HCT116 (cell line): ENCODE measurements around the gene DIS3L2. TPM values are rescaled to one million over a fixed set of nuclear protein-coding genes. Genes with fewer than 3 reads are reported as not detected.

Experiments used
- ATAC-seq: fragments of 200-7000 bp; cut with Tn5 transposase; 2 replicates; pipeline ENCODE4 v1.9.1; 2020; ENCODE audit warnings: mild to moderate bottlenecking, moderate library complexity
- BruUV-seq: library from RNA; stranded (reverse); fragments of 400-500 nt; replicated peaks from 2 replicates; lab custom pipeline; 2021; lab: Mats Ljungman, UMichigan
- CTCF ChIA-PET: fragments of 300-600 bp; sonication (Branson Sonifier 250); formaldehyde crosslinking; loops from one replicate; lab custom pipeline; 2021; ENCODE audit warnings: antibody characterized with exemption; lab: Charles Lee
- POLR2A ChIA-PET: fragments of 300-600, 350-600 bp; sonication (Branson Sonifier 250); formaldehyde crosslinking; loops from one replicate; lab custom pipeline; 2021; ENCODE audit warnings: antibody characterized with exemption; lab: Charles Lee
- RAD21 ChIA-PET, 2 experiments: fragments of 300-600 bp; sonication (Branson Sonifier 250); formaldehyde crosslinking; loops; one replicate each; lab custom pipeline; 2023; ENCODE audit warnings: low total read pairs in 2 of 2; ENCODE audit not compliant: uncharacterized antibody in 2 of 2, unreplicated experiment in 2 of 2, low non-redundant PET in 1 of 2; lab: Charles Lee
- DNase-seq: peaks from one replicate; pipeline ENCODE4 v3.0.0-alpha.2; 2010; ENCODE audit warnings: low read depth, low spot score
- H2AFZ ChIP-seq: fragments of 200-600 bp; shearing (Covaris generic), sonication (generic); 2 replicates; pipeline ENCODE4 v1.6.1; 2017; ENCODE audit warnings: low read depth, mixed run types, mixed read lengths, antibody characterized with exemption, low read length; ENCODE audit not compliant: poor library complexity, severe bottlenecking
- H3K27ac ChIP-seq: 2 replicates; pipeline ENCODE4 v1.5.1; 2012; ENCODE audit warnings: low read depth, low read length
- H3K27me3 ChIP-seq: fragments of 200-600 bp; sonication (generic); 2 replicates; pipeline ENCODE4 v1.6.1; 2016; ENCODE audit warnings: mixed run types, low read length, mixed read lengths; ENCODE audit not compliant: insufficient read depth
- H3K36me3 ChIP-seq, 2 experiments: fragments of 200-500 bp in 1 of 2; fragments of 200-600 bp in 1 of 2; sonication (Bioruptor generic) in 1 of 2; sonication (generic) in 1 of 2; 2 replicates each; pipeline versions ENCODE4 v1.5.1 to v1.6.1; 2014 to 2016; ENCODE audit warnings: low read length in 2 of 2, inconsistent platforms in 1 of 2, mixed read lengths in 1 of 2, mixed run types in 1 of 2; ENCODE audit not compliant: insufficient read depth in 2 of 2, control insufficient read depth in 1 of 2
- H3K4me1 ChIP-seq, 2 experiments: fragments of 200-600 bp in 1 of 2; sonication (generic) in 1 of 2; 2 replicates each; pipeline versions ENCODE4 v1.5.1 to v1.6.1; 2012 to 2017; ENCODE audit warnings: low read length in 2 of 2, inconsistent platforms in 1 of 2, mild to moderate bottlenecking in 1 of 2, mixed read lengths in 1 of 2, mixed run types in 1 of 2, moderate library complexity in 1 of 2; ENCODE audit not compliant: insufficient read depth in 2 of 2, control insufficient read depth in 1 of 2
- H3K4me2 ChIP-seq: fragments of 200-600 bp; sonication (generic); 2 replicates; pipeline ENCODE4 v1.6.1; 2017; ENCODE audit warnings: mixed run types, low read length, mixed read lengths
- H3K4me3 ChIP-seq, 2 experiments: fragments of 200-600 bp in 1 of 2; sonication (generic) in 1 of 2; replicated peaks in 1 of 2; 2 replicates each; pipeline ENCODE4 v1.5.1; 2011 to 2016; ENCODE audit warnings: low read length in 2 of 2, control low read depth in 1 of 2, low read depth in 1 of 2, mild to moderate bottlenecking in 1 of 2, mixed read lengths in 1 of 2, mixed run types in 1 of 2
- H3K79me2 ChIP-seq: fragments of 200-600 bp; sonication (generic); 2 replicates; pipeline ENCODE4 v1.6.1; 2017; ENCODE audit warnings: mild to moderate bottlenecking, mixed run types, low read length, moderate library complexity, mixed read lengths; ENCODE audit not compliant: insufficient read depth
- H3K9ac ChIP-seq: fragments of 200-600 bp; sonication (generic); 2 replicates; pipeline ENCODE4 v1.6.1; 2016; ENCODE audit warnings: low read length, mixed read lengths
- H3K9me2 ChIP-seq: fragments of 200-600 bp; sonication (generic), shearing (Covaris generic); 2 replicates; pipeline ENCODE4 v1.6.1; 2017; ENCODE audit warnings: mixed run types, mild to moderate bottlenecking, moderate library complexity; ENCODE audit not compliant: insufficient read depth
- H3K9me3 ChIP-seq, 2 experiments: fragments of 200-500 bp in 1 of 2; fragments of 200-600 bp in 1 of 2; sonication (Bioruptor generic) in 1 of 2; sonication (generic) in 1 of 2; 2 replicates each; pipeline ENCODE4 v1.6.1; 2014 to 2017; ENCODE audit warnings: low read length in 2 of 2, mixed read lengths in 2 of 2, inconsistent platforms in 1 of 2, low read depth in 1 of 2, mild to moderate bottlenecking in 1 of 2, mixed run types in 1 of 2, moderate library complexity in 1 of 2; ENCODE audit not compliant: control insufficient read depth in 1 of 2, insufficient read depth in 1 of 2
- H4K20me1 ChIP-seq: fragments of 200-600 bp; sonication (generic), shearing (Covaris generic); 2 replicates; pipeline ENCODE4 v1.6.1; 2017; ENCODE audit warnings: mixed run types, mild to moderate bottlenecking, moderate library complexity; ENCODE audit not compliant: insufficient read depth
- ATF3 ChIP-seq: IDR thresholded peaks from 2 replicates; pipeline ENCODE4 v1.6.1; 2012
- CBX3 ChIP-seq: IDR thresholded peaks from 2 replicates; pipeline ENCODE4 v1.6.1; 2012; ENCODE audit warnings: low read depth
- CEBPB ChIP-seq: IDR thresholded peaks from 2 replicates; pipeline ENCODE4 v1.6.1; 2012; ENCODE audit warnings: low read depth
- EGR1 ChIP-seq: IDR thresholded peaks from 2 replicates; pipeline ENCODE4 v1.6.1; 2012; ENCODE audit warnings: low read depth
- ELF1 ChIP-seq: IDR thresholded peaks from 2 replicates; pipeline ENCODE4 v1.6.1; 2012; ENCODE audit warnings: low read depth, borderline replicate concordance
- EZH2 ChIP-seq: fragments of 200-600 bp; sonication (generic); IDR thresholded peaks from 2 replicates; pipeline ENCODE4 v1.6.1; 2017; ENCODE audit warnings: antibody characterized with exemption, mixed run types
- EZH2phosphoT487 ChIP-seq: fragments of 200-600 bp; IDR thresholded peaks from 2 replicates; pipeline ENCODE4 v1.6.1; 2018; ENCODE audit warnings: antibody characterized with exemption, borderline replicate concordance
- FOSL1 ChIP-seq: IDR thresholded peaks from 2 replicates; pipeline ENCODE4 v1.6.1; 2012; ENCODE audit warnings: low read depth
- JUND ChIP-seq: IDR thresholded peaks from 2 replicates; pipeline ENCODE4 v1.6.1; 2012
- MAX ChIP-seq: IDR thresholded peaks from 2 replicates; pipeline ENCODE4 v1.6.1; 2012
- POLR2A ChIP-seq: IDR thresholded peaks from 2 replicates; pipeline ENCODE4 v1.7.0; 2011; ENCODE audit warnings: borderline replicate concordance; ENCODE audit not compliant: insufficient read depth, insufficient read length; ENCODE audit errors: extremely low read depth
- POLR2AphosphoS5 ChIP-seq: IDR thresholded peaks from 2 replicates; pipeline ENCODE4 v1.6.1; 2011; ENCODE audit warnings: mild to moderate bottlenecking, low read depth, low read length, moderate library complexity
- RAD21 ChIP-seq: IDR thresholded peaks from 2 replicates; pipeline ENCODE4 v1.6.1; 2012; ENCODE audit warnings: low read depth, mild to moderate bottlenecking
- SIN3A ChIP-seq: IDR thresholded peaks from 2 replicates; pipeline ENCODE4 v1.6.1; 2012; ENCODE audit warnings: low read depth
- SRF ChIP-seq: IDR thresholded peaks from 2 replicates; pipeline ENCODE4 v1.6.1; 2012; ENCODE audit warnings: low read depth
- TCF7L2 ChIP-seq: IDR thresholded peaks from 2 replicates; pipeline ENCODE4 v1.7.0; 2011; ENCODE audit warnings: borderline replicate concordance, inconsistent platforms; ENCODE audit not compliant: insufficient read depth, insufficient read length; ENCODE audit errors: extremely low read depth
- ZFX ChIP-seq: fragments of 450-650 bp; IDR thresholded peaks from 2 replicates; pipeline ENCODE4 v1.6.1; 2017
- ZNF274 ChIP-seq: fragments of 200-500 bp; sonication (Bioruptor generic); IDR thresholded peaks from 2 replicates; pipeline ENCODE4 v1.6.1; 2014; ENCODE audit warnings: mild to moderate bottlenecking, low read depth, low read length, inconsistent platforms
- intact Hi-C: fragments of 100-400 bp; cut with micrococcal nuclease; formaldehyde crosslinking; loops from 2 replicates; pipeline ENCODE4 v1.10.0; 2022
- total RNA-seq: library from RNA; stranded (reverse); gene quantifications from one replicate; pipeline ENCODE4 v1.2.1, GENCODE V29; 2021; ENCODE audit not compliant: unreplicated experiment
- TF ChIP-seq, protein P1 (sequence below), 3 experiments: fragments of 200-600 bp in 1 of 3; sonication (generic) in 1 of 3; IDR thresholded peaks in 2 of 3; conservative IDR thresholded peaks in 1 of 3; 2 replicates each; pipeline ENCODE4 v1.5.1; 2012 to 2017; ENCODE audit warnings: low read depth in 2 of 3, low read length in 2 of 3, antibody characterized with exemption in 1 of 3, borderline replicate concordance in 1 of 3, control low read depth in 1 of 3, mild to moderate bottlenecking in 1 of 3, mixed read lengths in 1 of 3, mixed run types in 1 of 3, moderate library complexity in 1 of 3; ENCODE audit not compliant: insufficient read depth in 1 of 3

The DIS3L2 gene
- total RNA-seq, 1 experiment from 2014 or later: 42.5 TPM

- Histone ChIP-seq H3K9me2 (no peaks in the 10 kb centered on the region), H3K27ac (no peak overlapping the region), H3K4me1 (peaks cover 0 to 12% of the 10 kb centered on the region in 2 experiments; a peak in 2 of 4 replicates), H4K20me1 (no peaks in the 10 kb centered on the region), H3K4me3 (no peak overlapping the region), H3K9ac (no peak overlapping the region), H2AFZ (no peak overlapping the region), H3K4me2 (peak overlapping the region; percentile 23), H3K79me2 (peaks cover 84% of the 10 kb centered on the region), H3K36me3 (no peaks in the 10 kb centered on the region), H3K27me3 (no peaks in the 10 kb centered on the region), H3K9me3 (no peaks in the 10 kb centered on the region)
- TSS peak; percentile 50 for BruUV-seq
- POLR2A ChIA-PET: interaction anchor here (1.7 kb wide), 1 partner anchor 10 kb away, joined by 4 read pairs; no protein-coding TSS in a partner anchor
- ATAC-seq: peak; percentile 80
- no peak for TF ChIP-seq EZH2phosphoT487
- no peak for TF ChIP-seq ZFX
- no peak for TF ChIP-seq POLR2AphosphoS5
- TF ChIP-seq EGR1: peak; percentile 78
- no peak for TF ChIP-seq EZH2
- no peak for TF ChIP-seq ATF3
- no peak for TF ChIP-seq ELF1
- no peak for TF ChIP-seq RAD21
- peak; percentile 27 for DNase-seq
- intact Hi-C loops: no loop called here
- RAD21 ChIA-PET: no interaction called here
- CTCF ChIA-PET: no interaction called here
These were observed 24.3 kb downstream of the DIS3L2 start for GRCh38 chr2:231985823-231986261.

- Histone ChIP-seq H3K4me1 (peaks cover 0 to 12% of the 10 kb centered on the region in 2 experiments; a peak in 2 of 4 replicates), H3K4me3 (no peak overlapping the region), H2AFZ (no peak overlapping the region), H3K27ac (no peak overlapping the region), H3K79me2 (peaks cover 86% of the 10 kb centered on the region), H3K9me3 (no peaks in the 10 kb centered on the region), H4K20me1 (no peaks in the 10 kb centered on the region; the same call in 1 of the 2 replicates), H3K4me2 (no peak overlapping the region), H3K9ac (no peak overlapping the region), H3K9me2 (no peaks in the 10 kb centered on the region), H3K27me3 (no peaks in the 10 kb centered on the region), H3K36me3 (no peaks in the 10 kb centered on the region)
- ChIA-PET RAD21 (no interaction called here), CTCF (no interaction called here), POLR2A (no interaction called here)
- intact Hi-C loops: no loop called here
- BruUV-seq: no TSS peak
- DNase-seq: no peak
- ATAC-seq: no peak
- no peak for TF ChIP-seq ZNF274
- TF ChIP-seq FOSL1: no peak
- TF ChIP-seq CBX3: no peak
- TF ChIP-seq RAD21: no peak
- TF ChIP-seq SIN3A: no peak
- no peak for TF ChIP-seq ZFX
- TF ChIP-seq EZH2: no peak
- no peak for TF ChIP-seq ATF3
- TF ChIP-seq MAX: no peak
- TF ChIP-seq EZH2phosphoT487: no peak
- no peak for TF ChIP-seq CEBPB
- TF ChIP-seq, protein P1, sequence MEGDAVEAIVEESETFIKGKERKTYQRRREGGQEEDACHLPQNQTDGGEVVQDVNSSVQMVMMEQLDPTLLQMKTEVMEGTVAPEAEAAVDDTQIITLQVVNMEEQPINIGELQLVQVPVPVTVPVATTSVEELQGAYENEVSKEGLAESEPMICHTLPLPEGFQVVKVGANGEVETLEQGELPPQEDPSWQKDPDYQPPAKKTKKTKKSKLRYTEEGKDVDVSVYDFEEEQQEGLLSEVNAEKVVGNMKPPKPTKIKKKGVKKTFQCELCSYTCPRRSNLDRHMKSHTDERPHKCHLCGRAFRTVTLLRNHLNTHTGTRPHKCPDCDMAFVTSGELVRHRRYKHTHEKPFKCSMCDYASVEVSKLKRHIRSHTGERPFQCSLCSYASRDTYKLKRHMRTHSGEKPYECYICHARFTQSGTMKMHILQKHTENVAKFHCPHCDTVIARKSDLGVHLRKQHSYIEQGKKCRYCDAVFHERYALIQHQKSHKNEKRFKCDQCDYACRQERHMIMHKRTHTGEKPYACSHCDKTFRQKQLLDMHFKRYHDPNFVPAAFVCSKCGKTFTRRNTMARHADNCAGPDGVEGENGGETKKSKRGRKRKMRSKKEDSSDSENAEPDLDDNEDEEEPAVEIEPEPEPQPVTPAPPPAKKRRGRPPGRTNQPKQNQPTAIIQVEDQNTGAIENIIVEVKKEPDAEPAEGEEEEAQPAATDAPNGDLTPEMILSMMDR (IDR thresholded peaks at IDR 0.05 in 2 of 3, conservative IDR thresholded peaks at IDR 0.05 in 1 of 3; ENCODE audit: borderline replicate concordance in 1 of 3, insufficient read depth in 1 of 3, low read depth in 2 of 3, low read length in 2 of 3): no peak
- TF ChIP-seq SRF: no peak
- TF ChIP-seq TCF7L2: no peak
- TF ChIP-seq EGR1: no peak
- TF ChIP-seq POLR2A: no peak
- no peak for TF ChIP-seq ELF1
- TF ChIP-seq JUND: no peak
- TF ChIP-seq POLR2AphosphoS5: no peak
These were observed 25.7 kb downstream of the DIS3L2 start for GRCh38 chr2:231987124-231987727.
